Measurements from ENCODE around the gene MS4A4E. TPM values are rescaled to one million over a fixed set of nuclear protein-coding genes. Genes with fewer than 3 reads are reported as not detected.

Gene MS4A4E
- total RNA-seq, 1 experiment from 2014 or later = 0.42 TPM

GRCh38 chr11:60221692-60222091, 21.2 kb downstream of the MS4A4E start:
- Histone ChIP-seq H2AK5ac (ENCODE audit: insufficient read length, low read length) (no peak overlapping the region), H4K5ac (ENCODE audit: insufficient read length, low read depth, low read length) (no peak overlapping the region), H3K56ac (ENCODE audit: insufficient read length, low read depth, low read length) (no peak overlapping the region), H2BK120ac (ENCODE audit: low read depth, low read length, poor library complexity, severe bottlenecking) (no peak overlapping the region), H4K91ac (ENCODE audit: insufficient read length, low read depth, low read length) (no peak overlapping the region), H3K9me3 (ENCODE audit: control insufficient read depth, low read depth, low read length) (no peaks in the 10 kb centered on the region), H4K8ac (replicated peaks; ENCODE audit: insufficient read length, low read depth, low read length) (no peak overlapping the region), H2AFZ (ENCODE audit: low read length) (no peak overlapping the region), H3K79me2 (ENCODE audit: insufficient read depth, low read length) (no peaks in the 10 kb centered on the region), H3K23ac (ENCODE audit: insufficient read length, low read depth, low read length) (no peak overlapping the region), H3K27me3 (ENCODE audit: insufficient read depth, low read length) (no peaks in the 10 kb centered on the region), H3K18ac (ENCODE audit: insufficient read length, low read depth, low read length) (no peak overlapping the region), H3K23me2 (ENCODE audit: insufficient read length, low read depth, low read length, poor library complexity, severe bottlenecking) (no peaks in the 10 kb centered on the region), H3K27ac (ENCODE audit: insufficient read length, low read depth, low read length) (no peak overlapping the region), H2BK15ac (ENCODE audit: low read depth, low read length) (no peak overlapping the region), H4K20me1 (ENCODE audit: control insufficient read depth, insufficient read depth, insufficient read length) (no peaks in the 10 kb centered on the region), H2BK20ac (ENCODE audit: low read depth, low read length, poor library complexity, severe bottlenecking) (no peak overlapping the region), H3K4ac (ENCODE audit: low read depth, low read length) (no peak overlapping the region), H3K4me1 (ENCODE audit: insufficient read depth, low read length) (no peaks in the 10 kb centered on the region; the same call in 1 of the 2 replicates), H3K14ac (ENCODE audit: insufficient read depth, low read length) (no peak overlapping the region), H2BK5ac (ENCODE audit: insufficient read length, low read length) (no peak overlapping the region), H3K9ac (ENCODE audit: extremely low read depth, insufficient read length, low read length) (no peak overlapping the region), H2BK12ac (ENCODE audit: insufficient read length, low read depth, low read length) (no peak overlapping the region), H3T11ph (ENCODE audit: low read length) (no peak overlapping the region), H3K79me1 (ENCODE audit: insufficient read depth, low read depth, low read length, poor library complexity, severe bottlenecking) (no peaks in the 10 kb centered on the region), H3K4me2 (ENCODE audit: insufficient read depth, insufficient read length, low read length) (no peak overlapping the region)
- no peaks in the 10 kb centered on the region for H3K27me3 Mint-ChIP-seq (ENCODE audit: low read depth)
- peaks cover 20 to 24% of the 10 kb centered on the region in 2 experiments for H3K4me1 Mint-ChIP-seq
- peaks cover 0 to 4% of the 10 kb centered on the region in 2 experiments; a peak in 2 of 5 replicates for H3K9me3 Mint-ChIP-seq
- no CpG with 5 or more reads among the region's 3 CpGs for WGBS (ENCODE audit: extremely low coverage, insufficient read length, low lambda C conversion rate)
- 0 out of 7 replicates have a peak, but pooled peaks cover 0 to 1% (median 0%) of the 10 kb centered on the region in 3 experiments for H3K36me3 Mint-ChIP-seq (ENCODE audit: insufficient read depth in 1 of 3, low read depth in 3 of 3)
- H3K27ac Mint-ChIP-seq = no peak overlapping the region
- no peak for DNase-seq
- no peak for TF ChIP-seq CTCF (conservative IDR thresholded peaks at IDR 0.05)
- no peak overlapping the region for H3K4me3 Mint-ChIP-seq

Measured in H9 (cell line).